ENCODE data around the gene SMCO4. TPM values are rescaled to one million over a fixed set of nuclear protein-coding genes. Genes with fewer than 3 reads are reported as not detected.
"Not testable (repeated sequence)": the region's sequence is repeated elsewhere in the genome, so short reads cannot be mapped to it uniquely, and the experiment has no call there.

The SMCO4 gene
- 2.6 TPM for total RNA-seq

- peak within 1 kb of the TSS; percentile 69 for H3K27ac ChIP-seq (ENCODE audit: low read depth, low read length)
- no peaks in the 10 kb centered on the region for H3K36me3 ChIP-seq (ENCODE audit: control insufficient read depth in 3 of 3, insufficient read depth in 3 of 3, low read length in 3 of 3)
- H3K4me1 ChIP-seq (ENCODE audit: control insufficient read depth in 3 of 3, insufficient read depth in 3 of 3, low read length in 3 of 3): peaks cover 12 to 18% (median 12%) of the 10 kb centered on the region in 3 donors
- H3K4me3 ChIP-seq (ENCODE audit: low read length in 3 of 3): peak within 1 kb of the TSS; percentile 67 to 76 (median 70)
- no peaks in the 10 kb centered on the region for H3K9me3 ChIP-seq (ENCODE audit: control insufficient read depth in 3 of 3, low read length in 3 of 3)
- H3K9ac ChIP-seq (ENCODE audit: low read depth in 1 of 3, low read length in 3 of 3): peak within 1 kb of the TSS; percentile 65 to 74 (median 72)
- no peaks in the 10 kb centered on the region for H3K27me3 ChIP-seq (ENCODE audit: control insufficient read depth in 3 of 3, insufficient read depth in 3 of 3, low read length in 3 of 3)
These were observed at the start of gene SMCO4 for GRCh38 chr11:93543292-93543977. Gene SMCO4 (minus strand): TSS chr11:93543391. CDS start chr11:93479189, 64,202 bp downstream.

- H3K4me1 ChIP-seq (ENCODE audit: control insufficient read depth in 3 of 3, insufficient read depth in 3 of 3, low read length in 3 of 3): no peaks in the 10 kb centered on the region
- no peaks in the 10 kb centered on the region for H3K27me3 ChIP-seq (ENCODE audit: control insufficient read depth in 3 of 3, insufficient read depth in 3 of 3, low read length in 3 of 3)
- H3K9ac ChIP-seq (ENCODE audit: low read depth in 1 of 3, low read length in 3 of 3): no peak overlapping the region
- H3K36me3 ChIP-seq (ENCODE audit: control insufficient read depth in 3 of 3, insufficient read depth in 3 of 3, low read length in 3 of 3): no peaks in the 10 kb centered on the region
- no peak overlapping the region for H3K4me3 ChIP-seq (ENCODE audit: low read length in 3 of 3)
- no peak overlapping the region for H3K27ac ChIP-seq (ENCODE audit: low read depth, low read length)
- H3K9me3 ChIP-seq (ENCODE audit: control insufficient read depth in 3 of 3, low read length in 3 of 3): no peaks in the 10 kb centered on the region
These were observed 48.2 kb upstream of the SMCO4 start for GRCh38 chr11:93591247-93591898.

- H3K9ac ChIP-seq (ENCODE audit: low read depth in 1 of 3, low read length in 3 of 3): no peak overlapping the region
- H3K4me1 ChIP-seq (ENCODE audit: control insufficient read depth in 3 of 3, insufficient read depth in 3 of 3, low read length in 3 of 3): peaks cover 0 to 6% (median 0%) of the 10 kb centered on the region in 3 donors
These were observed 46.2 kb upstream of the SMCO4 start for GRCh38 chr11:93589347-93589746.

GRCh38 chr11:93587858-93588581 lies 44.8 kb upstream of the SMCO4 start:
- Histone ChIP-seq H3K36me3 (ENCODE audit: control insufficient read depth in 3 of 3, insufficient read depth in 3 of 3, low read length in 3 of 3) (no peaks in the 10 kb centered on the region), H3K9ac (ENCODE audit: low read depth in 1 of 3, low read length in 3 of 3) (no peak overlapping the region), H3K4me3 (ENCODE audit: low read length in 3 of 3) (no peak overlapping the region), H3K27me3 (ENCODE audit: control insufficient read depth in 3 of 3, insufficient read depth in 3 of 3, low read length in 3 of 3) (no peaks in the 10 kb centered on the region), H3K27ac (ENCODE audit: low read depth, low read length) (no peak overlapping the region), H3K9me3 (ENCODE audit: control insufficient read depth in 3 of 3, low read length in 3 of 3) (no peaks in the 10 kb centered on the region), H3K4me1 (ENCODE audit: control insufficient read depth in 3 of 3, insufficient read depth in 3 of 3, low read length in 3 of 3) (peaks cover 0 to 6% (median 0%) of the 10 kb centered on the region in 3 donors)

More at GRCh38 chr11:93589347-93589746, 46.2 kb upstream of the SMCO4 start:
- Histone ChIP-seq H3K9me3 (ENCODE audit: control insufficient read depth in 3 of 3, low read length in 3 of 3) (no peaks in the 10 kb centered on the region), H3K27me3 (ENCODE audit: control insufficient read depth in 3 of 3, insufficient read depth in 3 of 3, low read length in 3 of 3) (no peaks in the 10 kb centered on the region), H3K4me3 (ENCODE audit: low read length in 3 of 3) (no peak overlapping the region), H3K36me3 (ENCODE audit: control insufficient read depth in 3 of 3, insufficient read depth in 3 of 3, low read length in 3 of 3) (no peaks in the 10 kb centered on the region), H3K27ac (ENCODE audit: low read depth, low read length) (no peak overlapping the region)

GRCh38 chr11:93587425-93587824 lies 44.2 kb upstream of the SMCO4 start:
- H3K27me3 ChIP-seq (ENCODE audit: control insufficient read depth in 3 of 3, insufficient read depth in 3 of 3, low read length in 3 of 3); H3K36me3 ChIP-seq (ENCODE audit: control insufficient read depth in 3 of 3, insufficient read depth in 3 of 3, low read length in 3 of 3); H3K4me1 ChIP-seq (ENCODE audit: control insufficient read depth in 3 of 3, insufficient read depth in 3 of 3, low read length in 3 of 3); H3K4me3 ChIP-seq (ENCODE audit: low read length in 3 of 3); H3K27ac ChIP-seq (ENCODE audit: low read depth, low read length); H3K9me3 ChIP-seq (ENCODE audit: control insufficient read depth in 3 of 3, low read length in 3 of 3); H3K9ac ChIP-seq (ENCODE audit: low read depth in 1 of 3, low read length in 3 of 3): not testable (repeated sequence)

- H3K27me3 ChIP-seq (ENCODE audit: control insufficient read depth in 3 of 3, insufficient read depth in 3 of 3, low read length in 3 of 3): no peaks in the 10 kb centered on the region
- H3K9me3 ChIP-seq (ENCODE audit: control insufficient read depth in 3 of 3, low read length in 3 of 3): no peaks in the 10 kb centered on the region
- H3K27ac ChIP-seq (ENCODE audit: low read depth, low read length): no peak overlapping the region
- H3K9ac ChIP-seq (ENCODE audit: low read depth in 1 of 3, low read length in 3 of 3): no peak overlapping the region
- H3K4me3 ChIP-seq (ENCODE audit: low read length in 3 of 3): no peak overlapping the region
- no peaks in the 10 kb centered on the region for H3K36me3 ChIP-seq (ENCODE audit: control insufficient read depth in 3 of 3, insufficient read depth in 3 of 3, low read length in 3 of 3)
- peaks cover 0 to 6% (median 0%) of the 10 kb centered on the region in 3 donors for H3K4me1 ChIP-seq (ENCODE audit: control insufficient read depth in 3 of 3, insufficient read depth in 3 of 3, low read length in 3 of 3)
These were observed 42.6 kb upstream of the SMCO4 start for GRCh38 chr11:93585758-93586157.

- no peak overlapping the region for H3K4me3 ChIP-seq (ENCODE audit: low read length in 3 of 3)
- H3K4me1 ChIP-seq (ENCODE audit: control insufficient read depth in 3 of 3, insufficient read depth in 3 of 3, low read length in 3 of 3): peaks cover 0 to 6% (median 0%) of the 10 kb centered on the region in 3 donors
- no peak overlapping the region for H3K9ac ChIP-seq (ENCODE audit: low read depth in 1 of 3, low read length in 3 of 3)
- no peaks in the 10 kb centered on the region for H3K36me3 ChIP-seq (ENCODE audit: control insufficient read depth in 3 of 3, insufficient read depth in 3 of 3, low read length in 3 of 3)
- H3K27ac ChIP-seq (ENCODE audit: low read depth, low read length): no peak overlapping the region
- no peaks in the 10 kb centered on the region for H3K27me3 ChIP-seq (ENCODE audit: control insufficient read depth in 3 of 3, insufficient read depth in 3 of 3, low read length in 3 of 3)
- no peaks in the 10 kb centered on the region for H3K9me3 ChIP-seq (ENCODE audit: control insufficient read depth in 3 of 3, low read length in 3 of 3)
These were observed 40.3 kb upstream of the SMCO4 start for GRCh38 chr11:93583490-93583889.

- Histone ChIP-seq H3K4me1 (ENCODE audit: control insufficient read depth in 3 of 3, insufficient read depth in 3 of 3, low read length in 3 of 3) (peaks cover 0 to 10% (median 0%) of the 10 kb centered on the region in 3 donors), H3K27ac (ENCODE audit: low read depth, low read length) (no peak overlapping the region), H3K27me3 (ENCODE audit: control insufficient read depth in 3 of 3, insufficient read depth in 3 of 3, low read length in 3 of 3) (no peaks in the 10 kb centered on the region), H3K4me3 (ENCODE audit: low read length in 3 of 3) (no peak overlapping the region), H3K9me3 (ENCODE audit: control insufficient read depth in 3 of 3, low read length in 3 of 3) (no peaks in the 10 kb centered on the region), H3K36me3 (ENCODE audit: control insufficient read depth in 3 of 3, insufficient read depth in 3 of 3, low read length in 3 of 3) (no peaks in the 10 kb centered on the region), H3K9ac (ENCODE audit: low read depth in 1 of 3, low read length in 3 of 3) (no peak overlapping the region)
These were observed 36.1 kb upstream of the SMCO4 start for GRCh38 chr11:93579187-93579751.

- Histone ChIP-seq H3K36me3 (ENCODE audit: control insufficient read depth in 3 of 3, insufficient read depth in 3 of 3, low read length in 3 of 3) (no peaks in the 10 kb centered on the region), H3K4me1 (ENCODE audit: control insufficient read depth in 3 of 3, insufficient read depth in 3 of 3, low read length in 3 of 3) (peaks cover 0 to 10% (median 0%) of the 10 kb centered on the region in 3 donors), H3K27me3 (ENCODE audit: control insufficient read depth in 3 of 3, insufficient read depth in 3 of 3, low read length in 3 of 3) (no peaks in the 10 kb centered on the region), H3K4me3 (ENCODE audit: low read length in 3 of 3) (no peak overlapping the region), H3K27ac (ENCODE audit: low read depth, low read length) (peak overlapping the region; percentile 10), H3K9me3 (ENCODE audit: control insufficient read depth in 3 of 3, low read length in 3 of 3) (no peaks in the 10 kb centered on the region), H3K9ac (ENCODE audit: low read depth in 1 of 3, low read length in 3 of 3) (no peak overlapping the region)
These were observed 34.1 kb upstream of the SMCO4 start for GRCh38 chr11:93577286-93577685.
